GM23338 (cell line): ENCODE results near the gene PKD1L1.

Experiments
- CREB1 ChIP-seq: fragments of 250-450 bp; sonication (Bioruptor Pico); IDR thresholded peaks from 2 replicates; pipeline ENCODE4 v1.5.0; 2020; ENCODE audit warnings: low read depth, mild to moderate bottlenecking, moderate library complexity
- EZH2 ChIP-seq: fragments of 200-600 bp; sonication (generic); IDR thresholded peaks from one replicate; pipeline ENCODE4 v1.8.0; 2017; ENCODE audit warnings: antibody characterized with exemption, mild to moderate bottlenecking, low read depth; ENCODE audit not compliant: unreplicated experiment
- EZH2phosphoT487 ChIP-seq: fragments of 200-600 bp; sonication (generic); IDR thresholded peaks from one replicate; pipeline ENCODE4 v1.8.1; 2018; ENCODE audit warnings: antibody characterized with exemption; ENCODE audit not compliant: unreplicated experiment
- JUNB ChIP-seq: IDR thresholded peaks from one replicate; pipeline ENCODE4 v1.6.1; 2016; ENCODE audit warnings: antibody characterized with exemption; ENCODE audit not compliant: unreplicated experiment
- NANOG ChIP-seq: IDR thresholded peaks from 2 replicates; pipeline ENCODE4 v1.6.1; 2016; ENCODE audit warnings: antibody characterized with exemption, borderline replicate concordance
- POLR2AphosphoS5 ChIP-seq: IDR thresholded peaks from 2 replicates; pipeline ENCODE4 v1.6.1; 2016; ENCODE audit warnings: antibody characterized with exemption, low read depth
- STAT1 ChIP-seq: IDR thresholded peaks from one replicate; pipeline ENCODE4 v1.6.1; 2016; ENCODE audit warnings: antibody characterized with exemption; ENCODE audit not compliant: unreplicated experiment
- ZNF114 ChIP-seq: fragments of 250-450 bp; sonication (Bioruptor Pico); IDR thresholded peaks from 2 replicates; pipeline ENCODE4 v1.5.0; 2020; ENCODE audit warnings: mild to moderate bottlenecking, moderate library complexity
- ZNF331 ChIP-seq: fragments of 250-450 bp; sonication (Bioruptor Pico); IDR thresholded peaks from 2 replicates; pipeline ENCODE4 v1.5.0; 2020; ENCODE audit warnings: low read depth, mild to moderate bottlenecking, moderate library complexity
- TF ChIP-seq, protein P1 (sequence below), 2 experiments: fragments of 200-600 bp in 1 of 2; sonication (generic) in 1 of 2; conservative IDR thresholded peaks; 2 replicates each; pipeline versions ENCODE4 v1.5.1 to v1.6.1; 2016 to 2017; ENCODE audit warnings: antibody characterized with exemption in 2 of 2, low read depth in 2 of 2, mild to moderate bottlenecking in 2 of 2, moderate library complexity in 1 of 2
- TF ChIP-seq, protein P2 (sequence below): fragments of 250-450 bp; sonication (Bioruptor Pico); IDR thresholded peaks from 2 replicates; pipeline ENCODE4 v1.5.0; 2020; ENCODE audit warnings: mild to moderate bottlenecking, moderate library complexity
- TF ChIP-seq, protein P3 (sequence below): IDR thresholded peaks from one replicate; pipeline ENCODE4 v1.6.1; 2018; ENCODE audit warnings: antibody characterized with exemption; ENCODE audit not compliant: unreplicated experiment
- TF ChIP-seq, protein P4 (sequence below): IDR thresholded peaks from 2 replicates; pipeline ENCODE4 v1.6.1; 2016; ENCODE audit warnings: antibody characterized with exemption

DNA sequence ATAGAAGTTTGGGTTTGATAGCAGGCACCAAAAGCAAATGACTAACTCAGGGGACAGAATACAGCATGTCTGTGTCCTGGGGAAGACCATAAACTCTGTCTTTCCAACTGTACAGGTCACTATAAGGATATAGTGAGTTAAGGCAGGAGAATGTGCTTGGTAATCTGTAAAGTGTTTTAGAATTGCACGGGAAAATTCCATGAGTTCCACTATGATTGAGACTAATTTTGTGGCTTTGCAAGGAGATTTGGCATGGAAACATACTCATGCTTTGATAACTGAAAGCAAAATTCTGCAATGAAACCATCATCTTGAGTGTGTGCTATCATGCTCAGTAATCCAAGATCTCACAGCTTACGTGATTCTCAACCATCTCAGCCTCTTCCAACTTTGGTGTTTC, 152.6 kb downstream of the PKD1L1 start:
- TF ChIP-seq, protein P1, sequence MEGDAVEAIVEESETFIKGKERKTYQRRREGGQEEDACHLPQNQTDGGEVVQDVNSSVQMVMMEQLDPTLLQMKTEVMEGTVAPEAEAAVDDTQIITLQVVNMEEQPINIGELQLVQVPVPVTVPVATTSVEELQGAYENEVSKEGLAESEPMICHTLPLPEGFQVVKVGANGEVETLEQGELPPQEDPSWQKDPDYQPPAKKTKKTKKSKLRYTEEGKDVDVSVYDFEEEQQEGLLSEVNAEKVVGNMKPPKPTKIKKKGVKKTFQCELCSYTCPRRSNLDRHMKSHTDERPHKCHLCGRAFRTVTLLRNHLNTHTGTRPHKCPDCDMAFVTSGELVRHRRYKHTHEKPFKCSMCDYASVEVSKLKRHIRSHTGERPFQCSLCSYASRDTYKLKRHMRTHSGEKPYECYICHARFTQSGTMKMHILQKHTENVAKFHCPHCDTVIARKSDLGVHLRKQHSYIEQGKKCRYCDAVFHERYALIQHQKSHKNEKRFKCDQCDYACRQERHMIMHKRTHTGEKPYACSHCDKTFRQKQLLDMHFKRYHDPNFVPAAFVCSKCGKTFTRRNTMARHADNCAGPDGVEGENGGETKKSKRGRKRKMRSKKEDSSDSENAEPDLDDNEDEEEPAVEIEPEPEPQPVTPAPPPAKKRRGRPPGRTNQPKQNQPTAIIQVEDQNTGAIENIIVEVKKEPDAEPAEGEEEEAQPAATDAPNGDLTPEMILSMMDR (conservative IDR thresholded peaks at IDR 0.05; ENCODE audit: low read depth in 2 of 2) = no peak
- TF ChIP-seq EZH2phosphoT487 (no peak), EZH2 (no peak), CREB1 (CRISPR knock-in tag) (no peak), POLR2AphosphoS5 (no peak), NANOG (no peak), JUNB (no peak), ZNF114 (CRISPR knock-in tag) (no peak), ZNF331 (CRISPR knock-in tag) (no peak), STAT1 (no peak)
- TF ChIP-seq, protein P2, sequence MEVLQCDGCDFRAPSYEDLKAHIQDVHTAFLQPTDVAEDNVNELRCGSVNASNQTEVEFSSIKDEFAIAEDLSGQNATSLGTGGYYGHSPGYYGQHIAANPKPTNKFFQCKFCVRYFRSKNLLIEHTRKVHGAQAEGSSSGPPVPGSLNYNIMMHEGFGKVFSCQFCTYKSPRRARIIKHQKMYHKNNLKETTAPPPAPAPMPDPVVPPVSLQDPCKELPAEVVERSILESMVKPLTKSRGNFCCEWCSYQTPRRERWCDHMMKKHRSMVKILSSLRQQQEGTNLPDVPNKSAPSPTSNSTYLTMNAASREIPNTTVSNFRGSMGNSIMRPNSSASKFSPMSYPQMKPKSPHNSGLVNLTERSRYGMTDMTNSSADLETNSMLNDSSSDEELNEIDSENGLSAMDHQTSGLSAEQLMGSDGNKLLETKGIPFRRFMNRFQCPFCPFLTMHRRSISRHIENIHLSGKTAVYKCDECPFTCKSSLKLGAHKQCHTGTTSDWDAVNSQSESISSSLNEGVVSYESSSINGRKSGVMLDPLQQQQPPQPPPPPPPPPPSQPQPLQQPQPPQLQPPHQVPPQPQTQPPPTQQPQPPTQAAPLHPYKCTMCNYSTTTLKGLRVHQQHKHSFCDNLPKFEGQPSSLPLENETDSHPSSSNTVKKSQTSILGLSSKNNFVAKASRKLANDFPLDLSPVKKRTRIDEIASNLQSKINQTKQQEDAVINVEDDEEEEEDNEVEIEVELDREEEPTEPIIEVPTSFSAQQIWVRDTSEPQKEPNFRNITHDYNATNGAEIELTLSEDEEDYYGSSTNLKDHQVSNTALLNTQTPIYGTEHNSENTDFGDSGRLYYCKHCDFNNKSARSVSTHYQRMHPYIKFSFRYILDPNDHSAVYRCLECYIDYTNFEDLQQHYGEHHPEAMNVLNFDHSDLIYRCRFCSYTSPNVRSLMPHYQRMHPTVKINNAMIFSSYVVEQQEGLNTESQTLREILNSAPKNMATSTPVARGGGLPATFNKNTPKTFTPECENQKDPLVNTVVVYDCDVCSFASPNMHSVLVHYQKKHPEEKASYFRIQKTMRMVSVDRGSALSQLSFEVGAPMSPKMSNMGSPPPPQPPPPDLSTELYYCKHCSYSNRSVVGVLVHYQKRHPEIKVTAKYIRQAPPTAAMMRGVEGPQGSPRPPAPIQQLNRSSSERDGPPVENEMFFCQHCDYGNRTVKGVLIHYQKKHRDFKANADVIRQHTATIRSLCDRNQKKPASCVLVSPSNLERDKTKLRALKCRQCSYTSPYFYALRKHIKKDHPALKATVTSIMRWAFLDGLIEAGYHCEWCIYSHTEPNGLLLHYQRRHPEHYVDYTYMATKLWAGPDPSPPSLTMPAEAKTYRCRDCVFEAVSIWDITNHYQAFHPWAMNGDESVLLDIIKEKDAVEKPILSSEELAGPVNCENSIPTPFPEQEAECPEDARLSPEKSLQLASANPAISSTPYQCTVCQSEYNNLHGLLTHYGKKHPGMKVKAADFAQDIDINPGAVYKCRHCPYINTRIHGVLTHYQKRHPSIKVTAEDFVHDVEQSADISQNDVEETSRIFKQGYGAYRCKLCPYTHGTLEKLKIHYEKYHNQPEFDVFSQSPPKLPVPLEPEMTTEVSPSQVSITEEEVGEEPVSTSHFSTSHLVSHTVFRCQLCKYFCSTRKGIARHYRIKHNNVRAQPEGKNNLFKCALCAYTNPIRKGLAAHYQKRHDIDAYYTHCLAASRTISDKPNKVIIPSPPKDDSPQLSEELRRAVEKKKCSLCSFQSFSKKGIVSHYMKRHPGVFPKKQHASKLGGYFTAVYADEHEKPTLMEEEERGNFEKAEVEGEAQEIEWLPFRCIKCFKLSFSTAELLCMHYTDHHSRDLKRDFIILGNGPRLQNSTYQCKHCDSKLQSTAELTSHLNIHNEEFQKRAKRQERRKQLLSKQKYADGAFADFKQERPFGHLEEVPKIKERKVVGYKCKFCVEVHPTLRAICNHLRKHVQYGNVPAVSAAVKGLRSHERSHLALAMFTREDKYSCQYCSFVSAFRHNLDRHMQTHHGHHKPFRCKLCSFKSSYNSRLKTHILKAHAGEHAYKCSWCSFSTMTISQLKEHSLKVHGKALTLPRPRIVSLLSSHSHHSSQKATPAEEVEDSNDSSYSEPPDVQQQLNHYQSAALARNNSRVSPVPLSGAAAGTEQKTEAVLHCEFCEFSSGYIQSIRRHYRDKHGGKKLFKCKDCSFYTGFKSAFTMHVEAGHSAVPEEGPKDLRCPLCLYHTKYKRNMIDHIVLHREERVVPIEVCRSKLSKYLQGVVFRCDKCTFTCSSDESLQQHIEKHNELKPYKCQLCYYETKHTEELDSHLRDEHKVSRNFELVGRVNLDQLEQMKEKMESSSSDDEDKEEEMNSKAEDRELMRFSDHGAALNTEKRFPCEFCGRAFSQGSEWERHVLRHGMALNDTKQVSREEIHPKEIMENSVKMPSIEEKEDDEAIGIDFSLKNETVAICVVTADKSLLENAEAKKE = no peak
- TF ChIP-seq, protein P3, sequence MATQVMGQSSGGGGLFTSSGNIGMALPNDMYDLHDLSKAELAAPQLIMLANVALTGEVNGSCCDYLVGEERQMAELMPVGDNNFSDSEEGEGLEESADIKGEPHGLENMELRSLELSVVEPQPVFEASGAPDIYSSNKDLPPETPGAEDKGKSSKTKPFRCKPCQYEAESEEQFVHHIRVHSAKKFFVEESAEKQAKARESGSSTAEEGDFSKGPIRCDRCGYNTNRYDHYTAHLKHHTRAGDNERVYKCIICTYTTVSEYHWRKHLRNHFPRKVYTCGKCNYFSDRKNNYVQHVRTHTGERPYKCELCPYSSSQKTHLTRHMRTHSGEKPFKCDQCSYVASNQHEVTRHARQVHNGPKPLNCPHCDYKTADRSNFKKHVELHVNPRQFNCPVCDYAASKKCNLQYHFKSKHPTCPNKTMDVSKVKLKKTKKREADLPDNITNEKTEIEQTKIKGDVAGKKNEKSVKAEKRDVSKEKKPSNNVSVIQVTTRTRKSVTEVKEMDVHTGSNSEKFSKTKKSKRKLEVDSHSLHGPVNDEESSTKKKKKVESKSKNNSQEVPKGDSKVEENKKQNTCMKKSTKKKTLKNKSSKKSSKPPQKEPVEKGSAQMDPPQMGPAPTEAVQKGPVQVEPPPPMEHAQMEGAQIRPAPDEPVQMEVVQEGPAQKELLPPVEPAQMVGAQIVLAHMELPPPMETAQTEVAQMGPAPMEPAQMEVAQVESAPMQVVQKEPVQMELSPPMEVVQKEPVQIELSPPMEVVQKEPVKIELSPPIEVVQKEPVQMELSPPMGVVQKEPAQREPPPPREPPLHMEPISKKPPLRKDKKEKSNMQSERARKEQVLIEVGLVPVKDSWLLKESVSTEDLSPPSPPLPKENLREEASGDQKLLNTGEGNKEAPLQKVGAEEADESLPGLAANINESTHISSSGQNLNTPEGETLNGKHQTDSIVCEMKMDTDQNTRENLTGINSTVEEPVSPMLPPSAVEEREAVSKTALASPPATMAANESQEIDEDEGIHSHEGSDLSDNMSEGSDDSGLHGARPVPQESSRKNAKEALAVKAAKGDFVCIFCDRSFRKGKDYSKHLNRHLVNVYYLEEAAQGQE = no peak
- TF ChIP-seq, protein P4, sequence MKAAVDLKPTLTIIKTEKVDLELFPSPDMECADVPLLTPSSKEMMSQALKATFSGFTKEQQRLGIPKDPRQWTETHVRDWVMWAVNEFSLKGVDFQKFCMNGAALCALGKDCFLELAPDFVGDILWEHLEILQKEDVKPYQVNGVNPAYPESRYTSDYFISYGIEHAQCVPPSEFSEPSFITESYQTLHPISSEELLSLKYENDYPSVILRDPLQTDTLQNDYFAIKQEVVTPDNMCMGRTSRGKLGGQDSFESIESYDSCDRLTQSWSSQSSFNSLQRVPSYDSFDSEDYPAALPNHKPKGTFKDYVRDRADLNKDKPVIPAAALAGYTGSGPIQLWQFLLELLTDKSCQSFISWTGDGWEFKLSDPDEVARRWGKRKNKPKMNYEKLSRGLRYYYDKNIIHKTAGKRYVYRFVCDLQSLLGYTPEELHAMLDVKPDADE = no peak
